Renal cortex interstitium (tissue), 11 donors: ENCODE measurements around the gene SCRT2. TPM values are rescaled to one million over a fixed set of nuclear protein-coding genes. Genes with fewer than 3 reads are reported as not detected.
"Not testable (repeated sequence)": the region's sequence is repeated elsewhere in the genome, so short reads cannot be mapped to it uniquely, and the experiment has no call there.

Experiments used
- DNase-seq, 11 donors: peaks; one replicate each; pipeline ENCODE4 v3.0.0-alpha.2; 2013; ENCODE audit warnings: low read depth in 9 of 11, low spot score in 4 of 11; ENCODE audit errors: extremely low read depth in 1 of 11
- polyA plus RNA-seq, 3 donors: library from polyadenylated mRNA; unstranded; fragments of 120-200 nt; gene quantifications; one replicate each; pipeline ENCODE4 v1.2.1, GENCODE V29; 2013; ENCODE audit not compliant: insufficient read length in 3 of 3

Gene SCRT2
- polyA plus RNA-seq, 3 donors, result 0.05 TPM; not detected in 1

DNA sequence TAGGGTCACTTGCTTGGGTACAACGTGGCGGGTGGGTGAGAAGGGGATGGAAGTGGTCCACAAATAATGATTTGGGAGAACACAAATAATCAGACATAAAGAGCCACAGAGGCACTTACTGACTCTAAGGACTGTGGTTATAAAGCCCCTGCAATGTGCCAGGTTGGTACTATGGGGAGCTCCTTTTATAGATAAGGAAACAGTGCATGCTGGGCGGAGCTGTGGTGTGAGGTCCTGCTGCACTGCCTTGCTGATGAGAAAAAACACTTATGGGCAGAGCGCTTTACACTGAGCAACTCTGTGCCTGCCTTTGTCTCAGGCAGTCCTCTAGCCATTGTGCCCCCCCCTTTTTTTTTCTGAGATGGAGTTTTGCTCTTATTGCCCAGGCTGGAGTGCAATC, 29.1 kb upstream of the SCRT2 start:
- no peak for DNase-seq

DNA sequence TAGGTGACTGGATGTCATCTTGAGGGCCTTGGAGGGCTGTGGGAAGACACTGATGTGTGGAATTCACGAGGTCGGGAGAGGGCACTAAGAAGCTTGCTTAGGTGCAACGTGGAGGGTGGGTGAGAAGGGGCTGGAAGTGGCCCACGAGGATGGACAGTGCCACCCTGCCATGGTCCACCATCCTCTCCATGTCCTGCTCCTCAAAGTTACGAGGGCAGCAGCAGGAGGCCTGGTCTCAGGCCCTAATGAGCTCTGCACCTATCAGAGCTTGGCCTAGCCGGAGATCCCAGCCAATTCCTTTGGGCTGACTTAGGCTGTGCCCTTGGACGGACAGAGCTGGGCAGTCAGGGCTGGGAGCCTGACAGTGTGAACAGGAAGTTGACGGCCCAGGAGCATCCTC, 27.8 kb upstream of the SCRT2 start:
- no peak for DNase-seq

DNA sequence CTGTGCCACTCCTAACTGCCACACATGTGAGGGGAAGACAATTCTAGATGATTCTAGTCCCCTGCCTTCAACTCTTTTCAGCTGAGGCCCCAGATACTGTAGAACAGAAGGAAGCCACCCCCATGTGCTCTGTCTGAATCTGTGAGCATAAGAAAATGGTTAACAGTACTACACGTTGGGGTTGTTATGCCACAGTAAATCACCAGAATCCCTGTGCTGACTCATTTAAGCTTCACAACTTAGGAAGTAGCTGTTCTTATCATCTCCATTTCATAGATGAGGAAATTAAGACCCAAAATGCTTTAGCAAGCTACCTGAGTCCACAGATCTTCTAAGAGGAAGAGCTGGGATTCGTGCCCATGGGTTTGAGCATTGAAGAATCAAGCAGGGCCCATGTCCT, 27.4 kb upstream of the SCRT2 start:
- DNase-seq, result no peak

GRCh38 chr20:701401-702129, 26.0 kb upstream of the SCRT2 start:
- DNase-seq, result no peak

DNA sequence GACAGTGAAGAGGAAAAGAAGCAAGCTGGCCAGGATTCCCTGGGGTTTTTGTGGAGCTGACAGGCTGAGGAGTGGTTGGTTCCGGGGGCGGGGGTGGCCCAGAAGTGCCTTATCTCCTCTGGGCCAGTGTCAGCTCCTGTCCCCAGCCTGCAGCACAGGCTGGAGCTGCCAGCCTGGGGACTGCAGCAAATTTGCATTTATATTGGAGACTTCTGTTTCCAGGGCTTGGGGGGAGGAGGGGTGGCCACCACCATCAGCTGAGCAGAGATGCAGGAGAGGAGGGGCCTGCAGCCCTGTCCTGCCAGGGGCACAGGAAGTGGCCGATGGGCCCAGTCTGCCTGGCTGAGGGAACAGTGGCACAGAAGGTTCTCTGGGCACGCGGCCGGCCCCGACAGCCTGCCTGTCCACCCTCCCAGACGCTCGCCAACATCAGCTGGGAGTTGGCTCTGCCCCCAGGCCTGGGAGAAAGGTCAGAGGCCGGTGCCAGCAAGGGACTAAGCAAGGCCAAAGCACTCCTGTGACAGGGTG, 24.3 kb upstream of the SCRT2 start:
- no peak for DNase-seq

DNA sequence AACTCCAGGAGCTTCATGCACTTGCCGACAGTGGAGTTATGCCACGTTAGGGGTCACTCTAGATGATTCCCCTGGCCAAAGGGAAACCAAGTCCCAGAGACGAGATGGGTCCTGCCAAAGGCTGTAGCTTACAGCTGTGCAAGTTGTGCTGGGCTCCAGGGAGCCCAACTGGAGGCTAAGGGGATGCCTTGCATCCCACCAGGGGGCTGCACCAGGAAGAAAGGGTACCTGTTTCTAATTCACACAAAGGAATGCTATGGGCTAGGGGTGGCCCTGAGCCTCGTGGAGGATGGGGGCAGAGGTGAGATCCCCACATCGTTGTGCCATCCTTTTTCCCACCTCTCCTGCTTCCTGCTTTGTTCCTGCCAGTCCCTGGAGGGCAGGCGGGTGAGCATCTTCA, 23.7 kb upstream of the SCRT2 start:
- no peak for DNase-seq

DNA sequence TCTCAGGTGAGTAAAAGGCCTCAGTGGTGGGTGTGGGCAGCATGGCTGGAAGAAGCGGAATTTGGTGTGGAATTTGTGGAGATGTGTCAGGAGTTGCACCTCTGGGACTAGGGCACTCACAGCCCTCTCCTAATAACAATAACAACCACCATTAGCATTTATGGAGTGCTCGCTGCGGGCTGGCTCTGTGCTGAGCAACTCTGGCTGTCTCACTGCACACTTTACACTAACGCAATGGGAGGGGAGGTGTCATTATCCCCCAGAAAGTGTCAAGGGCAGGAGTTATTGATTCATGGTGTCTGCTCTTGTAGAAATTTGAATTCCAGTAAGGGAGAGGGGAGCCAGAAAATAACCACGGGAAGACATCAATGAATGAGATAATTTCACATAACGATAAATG, 22.7 kb upstream of the SCRT2 start:
- no peak for DNase-seq

DNA sequence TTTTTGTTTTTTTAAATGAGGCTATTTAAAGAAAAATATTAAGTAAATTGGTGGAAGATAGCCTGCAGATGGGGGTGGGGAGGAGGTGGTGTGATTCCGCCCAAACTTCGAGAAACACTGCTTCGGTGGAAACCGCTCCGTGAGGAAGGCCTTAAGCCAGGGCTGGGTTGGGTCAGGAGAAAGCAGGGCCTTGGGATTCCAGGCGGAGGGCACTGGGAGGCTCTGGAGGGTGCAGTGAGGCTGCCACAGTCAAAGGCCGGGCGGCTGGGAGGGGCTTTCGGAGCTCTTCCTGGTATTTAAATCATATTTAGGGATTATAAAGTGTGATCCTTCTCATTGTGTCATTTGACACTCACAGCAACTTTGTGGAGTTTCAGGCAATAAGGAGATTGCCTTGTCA, 22.2 kb upstream of the SCRT2 start:
- DNase-seq, result no peak

- DNase-seq, result no peak
Measured at GRCh38 chr20:695165-695866, 19.7 kb upstream of the SCRT2 start.

GRCh38 chr20:694496-694895, 18.9 kb upstream of the SCRT2 start:
- DNase-seq, result no peak

DNA sequence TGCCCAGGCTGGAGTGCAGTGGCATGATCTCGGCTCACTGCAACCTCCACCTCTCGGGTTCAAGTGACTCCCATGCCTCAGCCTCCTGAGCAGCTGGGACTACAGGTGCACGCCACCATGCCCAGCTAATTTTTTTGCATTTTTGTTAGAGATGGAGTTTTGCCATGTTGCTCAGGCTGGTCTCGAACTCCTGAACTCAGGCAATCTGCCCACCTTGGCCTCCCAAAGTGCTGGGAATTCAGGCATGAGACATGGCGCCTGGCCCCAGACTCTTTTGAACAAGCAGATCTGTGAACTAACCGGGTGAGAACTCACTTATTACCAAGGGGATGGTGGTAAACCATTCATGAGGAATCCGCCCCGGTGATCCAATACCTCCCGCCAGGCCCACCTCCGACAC, 18.2 kb upstream of the SCRT2 start:
- DNase-seq, result not testable (repeated sequence)

GRCh38 chr20:692044-692443, 16.4 kb upstream of the SCRT2 start:
- no peak for DNase-seq

GRCh38 chr20:689947-690346, 14.3 kb upstream of the SCRT2 start:
- no peak for DNase-seq

GRCh38 chr20:689348-689747, 13.7 kb upstream of the SCRT2 start:
- DNase-seq, result no peak

DNA sequence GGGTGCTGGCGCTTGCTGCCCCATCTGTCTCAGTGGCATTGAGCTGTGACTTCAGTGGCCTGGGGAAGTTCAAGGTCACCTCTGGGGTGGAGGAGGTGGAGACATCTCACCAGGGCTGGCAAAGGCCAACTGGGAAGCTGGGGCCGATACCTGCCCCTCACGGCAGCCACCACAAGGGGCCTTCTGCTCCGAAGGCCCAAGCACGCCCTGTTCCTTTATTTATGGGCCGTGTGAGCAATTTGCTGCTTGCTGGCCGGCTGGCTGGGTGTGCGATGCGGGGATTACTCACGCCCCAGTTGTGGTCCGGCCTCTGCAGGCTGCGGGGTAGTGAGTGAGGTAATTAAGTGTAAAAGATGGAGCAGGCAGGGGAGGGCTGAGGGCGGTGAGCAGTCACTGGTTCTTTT, 13.2 kb upstream of the SCRT2 start:
- no peak for DNase-seq

DNA sequence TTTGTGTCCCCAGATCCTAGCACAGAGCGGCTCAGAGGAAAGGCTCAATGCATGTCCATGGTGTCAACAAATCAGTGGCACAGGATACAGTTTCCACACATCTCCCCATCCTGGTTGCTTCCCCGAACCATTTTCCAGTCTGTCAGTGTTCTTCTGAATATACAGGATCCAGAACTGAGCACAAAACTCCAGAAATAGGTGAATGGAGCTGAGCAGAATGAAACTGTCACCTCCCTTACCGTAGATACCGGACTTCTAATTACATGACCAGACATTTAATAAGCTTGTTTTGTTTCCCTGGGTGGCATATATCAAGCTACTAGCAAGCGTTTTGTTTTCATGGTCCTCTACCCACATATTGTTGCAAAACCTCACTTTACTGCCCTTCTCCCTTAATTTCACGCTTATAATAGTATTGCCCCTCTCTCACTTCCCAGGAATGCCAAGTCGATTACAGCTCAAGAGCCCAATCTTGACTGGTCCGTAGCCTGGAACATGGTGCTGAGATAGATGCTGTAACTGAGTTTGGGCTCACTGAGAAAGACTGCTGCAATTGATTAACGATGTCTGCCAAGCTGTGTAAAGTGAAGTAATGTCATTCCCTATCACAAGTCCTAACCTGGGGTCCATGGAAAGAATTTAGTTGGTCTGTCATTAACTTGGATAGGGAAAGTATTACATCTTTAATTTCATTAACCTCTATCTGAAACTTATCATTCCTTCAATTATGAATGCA, 12.0 kb upstream of the SCRT2 start:
- DNase-seq, result no peak

DNA sequence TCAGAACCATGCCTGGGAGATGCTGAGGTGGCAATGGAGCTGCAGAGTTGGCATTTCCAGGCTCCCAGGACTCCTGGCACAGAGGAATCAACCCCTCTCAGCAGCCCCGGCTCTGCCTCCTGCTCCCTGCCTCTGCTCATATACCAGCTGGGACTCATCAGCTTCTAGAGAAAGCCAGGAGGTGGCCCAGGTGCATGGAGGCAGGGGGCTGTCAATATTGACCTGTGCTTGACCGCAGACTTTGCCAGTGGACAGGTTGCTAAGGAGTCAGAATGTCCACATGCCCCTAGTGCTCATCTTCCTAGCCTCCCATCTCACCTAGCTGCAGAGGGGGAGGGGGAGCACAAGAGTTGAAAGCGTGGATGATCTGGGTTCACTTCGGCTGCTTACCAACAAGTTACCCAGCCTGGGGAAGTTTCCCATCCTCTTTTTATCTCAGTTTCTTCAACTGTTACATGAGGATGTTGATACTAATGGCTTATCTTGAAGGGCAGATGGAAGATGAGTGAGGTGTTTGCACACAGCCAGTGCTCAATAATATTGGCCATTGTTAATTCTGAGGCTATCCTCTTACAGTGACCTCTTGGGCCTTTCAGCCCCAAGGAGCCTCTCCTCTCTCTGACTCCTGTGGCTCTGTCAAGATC, 9.2 kb upstream of the SCRT2 start:
- no peak for DNase-seq

DNA sequence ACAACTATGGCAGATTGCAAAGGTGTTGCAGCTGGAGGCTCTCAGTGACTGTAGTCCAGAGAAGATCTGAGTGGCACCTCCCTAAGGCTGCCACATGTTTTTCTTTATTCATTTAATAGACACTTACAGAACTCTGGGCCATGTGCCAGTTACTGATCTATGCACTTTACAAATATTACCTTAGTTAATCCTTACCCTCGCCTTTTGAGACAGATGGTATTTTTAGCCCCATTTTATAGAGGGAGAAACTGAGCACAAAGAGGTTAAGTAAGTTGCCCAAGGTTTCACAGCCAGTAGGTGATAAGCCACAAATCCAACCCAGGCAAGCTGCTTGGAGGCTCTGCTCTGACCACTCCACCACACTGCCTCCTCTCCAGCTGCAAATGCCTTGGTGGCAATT, 6.5 kb upstream of the SCRT2 start:
- DNase-seq, result no peak

- DNase-seq, result no peak
Measured at GRCh38 chr20:680638-681187, 5.1 kb upstream of the SCRT2 start.
